Osteocyte (in vitro differentiated cells): ENCODE measurements around the gene HCN2. TPM values are rescaled to one million over a fixed set of nuclear protein-coding genes. Genes with fewer than 3 reads are reported as not detected.

Experiments used
- DNase-seq: peaks from one replicate; pipeline ENCODE4 v3.0.0; 2021; ENCODE audit warnings: mixed read lengths; ENCODE audit not compliant: unreplicated experiment; ENCODE audit errors: extremely low spot score
- H3K27ac Mint-ChIP-seq: one replicate; pipeline ENCODE4 v1.8.0; 2021; ENCODE audit warnings: mild to moderate bottlenecking, mixed read lengths; ENCODE audit not compliant: unreplicated experiment
- H3K27me3 Mint-ChIP-seq: one replicate; pipeline ENCODE4 v1.8.0; 2021; ENCODE audit warnings: mixed read lengths; ENCODE audit not compliant: unreplicated experiment
- H3K36me3 Mint-ChIP-seq: one replicate; pipeline ENCODE4 v1.8.0; 2021; ENCODE audit warnings: mixed read lengths; ENCODE audit not compliant: unreplicated experiment
- H3K4me1 Mint-ChIP-seq: one replicate; pipeline ENCODE4 v1.8.0; 2021; ENCODE audit warnings: mixed read lengths; ENCODE audit not compliant: unreplicated experiment
- H3K4me3 Mint-ChIP-seq: one replicate; pipeline ENCODE4 v1.8.0; 2021; ENCODE audit warnings: mild to moderate bottlenecking, moderate library complexity, mixed read lengths; ENCODE audit not compliant: unreplicated experiment
- H3K9me3 Mint-ChIP-seq: one replicate; pipeline ENCODE4 v1.8.0; 2021; ENCODE audit warnings: mixed read lengths; ENCODE audit not compliant: unreplicated experiment
- total RNA-seq: library from RNA; stranded (reverse); gene quantifications from 2 replicates; pipeline ENCODE4 v1.2.1, GENCODE V29; 2021
- TF ChIP-seq, protein P1 (sequence below): fragments of 200-600 bp; sonication (generic); IDR thresholded peaks from 2 replicates; pipeline ENCODE4 v1.5.0; 2021; ENCODE audit warnings: antibody characterized with exemption, mild to moderate bottlenecking, moderate library complexity

HCN2 gene
- total RNA-seq, 1 donor from 2014 or later: 28.3 TPM

DNA sequence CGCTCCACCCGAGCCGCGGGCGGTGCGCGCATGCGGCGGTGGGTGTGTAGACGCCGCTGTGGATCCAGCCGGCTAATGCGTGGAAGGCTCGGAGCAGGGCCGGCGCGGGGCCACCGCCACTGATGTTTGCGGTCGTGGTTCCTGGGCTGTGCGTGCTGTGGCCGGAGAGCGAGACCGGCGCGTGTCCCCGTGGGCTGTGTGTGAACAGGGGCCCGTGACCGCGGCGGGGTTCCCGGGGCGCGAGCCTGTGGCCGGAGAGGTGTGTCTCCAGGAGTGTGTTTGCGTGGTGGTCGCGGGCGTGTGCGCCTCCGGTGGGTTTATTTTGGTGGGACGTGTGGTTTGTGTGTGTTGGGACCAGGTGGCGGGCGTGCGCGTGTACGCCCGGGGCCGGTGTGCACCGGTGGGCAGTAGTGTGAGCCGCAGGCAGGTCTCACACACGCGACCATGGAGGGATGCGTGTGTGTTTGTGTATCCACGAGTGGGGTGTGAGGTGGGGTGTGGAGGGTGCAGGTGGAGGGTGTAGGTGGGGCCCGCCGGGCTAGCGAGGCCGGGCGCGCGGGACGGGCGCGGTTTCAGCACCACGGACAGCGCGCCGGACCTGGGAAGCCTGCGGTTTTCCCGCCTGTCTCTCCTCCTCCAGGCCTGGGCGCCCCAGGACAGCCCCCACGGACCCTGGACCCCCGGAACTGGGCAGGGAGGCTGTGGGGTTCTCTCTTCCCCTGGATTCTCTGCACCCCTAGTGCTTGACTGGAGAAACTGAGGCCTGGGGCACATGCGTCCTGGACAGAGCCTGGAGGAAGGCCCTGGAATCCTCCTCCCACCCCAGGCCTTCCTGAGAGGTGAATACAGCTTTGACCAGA, 1.6 kb downstream of the HCN2 start:
- no peak overlapping the region for H3K27ac Mint-ChIP-seq
- peaks cover 24% of the 10 kb centered on the region for H3K4me1 Mint-ChIP-seq
- H3K36me3 Mint-ChIP-seq: no peaks in the 10 kb centered on the region
- peaks cover 4% of the 10 kb centered on the region for H3K27me3 Mint-ChIP-seq
- H3K4me3 Mint-ChIP-seq: peak overlapping the region; percentile 76
- no peak for DNase-seq
- TF ChIP-seq, protein P1, sequence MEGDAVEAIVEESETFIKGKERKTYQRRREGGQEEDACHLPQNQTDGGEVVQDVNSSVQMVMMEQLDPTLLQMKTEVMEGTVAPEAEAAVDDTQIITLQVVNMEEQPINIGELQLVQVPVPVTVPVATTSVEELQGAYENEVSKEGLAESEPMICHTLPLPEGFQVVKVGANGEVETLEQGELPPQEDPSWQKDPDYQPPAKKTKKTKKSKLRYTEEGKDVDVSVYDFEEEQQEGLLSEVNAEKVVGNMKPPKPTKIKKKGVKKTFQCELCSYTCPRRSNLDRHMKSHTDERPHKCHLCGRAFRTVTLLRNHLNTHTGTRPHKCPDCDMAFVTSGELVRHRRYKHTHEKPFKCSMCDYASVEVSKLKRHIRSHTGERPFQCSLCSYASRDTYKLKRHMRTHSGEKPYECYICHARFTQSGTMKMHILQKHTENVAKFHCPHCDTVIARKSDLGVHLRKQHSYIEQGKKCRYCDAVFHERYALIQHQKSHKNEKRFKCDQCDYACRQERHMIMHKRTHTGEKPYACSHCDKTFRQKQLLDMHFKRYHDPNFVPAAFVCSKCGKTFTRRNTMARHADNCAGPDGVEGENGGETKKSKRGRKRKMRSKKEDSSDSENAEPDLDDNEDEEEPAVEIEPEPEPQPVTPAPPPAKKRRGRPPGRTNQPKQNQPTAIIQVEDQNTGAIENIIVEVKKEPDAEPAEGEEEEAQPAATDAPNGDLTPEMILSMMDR: no peak
- no peaks in the 10 kb centered on the region for H3K9me3 Mint-ChIP-seq

DNA sequence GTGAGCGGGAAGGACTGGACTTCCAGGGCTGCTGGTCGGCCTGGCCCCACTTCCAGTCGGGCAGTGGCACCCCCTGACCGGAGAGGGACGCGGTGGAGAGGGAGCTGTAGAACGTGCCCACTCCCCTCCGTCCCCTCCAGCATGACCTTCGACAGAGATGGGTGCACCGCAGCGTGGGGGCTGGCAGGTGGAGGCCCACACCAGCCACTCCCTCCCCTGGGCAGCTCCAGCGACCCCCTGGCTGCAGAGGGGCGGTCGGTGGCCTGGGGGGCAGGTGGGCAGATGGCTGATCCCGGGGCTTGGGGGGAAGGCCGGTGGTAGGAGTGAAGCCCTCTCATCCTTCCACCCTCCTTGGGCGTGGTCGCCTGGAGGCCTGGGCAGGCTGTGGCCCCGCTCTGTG, 2.4 kb downstream of the HCN2 start:
- no peaks in the 10 kb centered on the region for H3K9me3 Mint-ChIP-seq
- TF ChIP-seq, protein P1: no peak
- no peak overlapping the region for H3K4me3 Mint-ChIP-seq
- H3K27me3 Mint-ChIP-seq: peaks cover 4% of the 10 kb centered on the region
- no peak overlapping the region for H3K27ac Mint-ChIP-seq
- H3K4me1 Mint-ChIP-seq: peaks cover 20% of the 10 kb centered on the region
- no peak for DNase-seq
- no peaks in the 10 kb centered on the region for H3K36me3 Mint-ChIP-seq

DNA sequence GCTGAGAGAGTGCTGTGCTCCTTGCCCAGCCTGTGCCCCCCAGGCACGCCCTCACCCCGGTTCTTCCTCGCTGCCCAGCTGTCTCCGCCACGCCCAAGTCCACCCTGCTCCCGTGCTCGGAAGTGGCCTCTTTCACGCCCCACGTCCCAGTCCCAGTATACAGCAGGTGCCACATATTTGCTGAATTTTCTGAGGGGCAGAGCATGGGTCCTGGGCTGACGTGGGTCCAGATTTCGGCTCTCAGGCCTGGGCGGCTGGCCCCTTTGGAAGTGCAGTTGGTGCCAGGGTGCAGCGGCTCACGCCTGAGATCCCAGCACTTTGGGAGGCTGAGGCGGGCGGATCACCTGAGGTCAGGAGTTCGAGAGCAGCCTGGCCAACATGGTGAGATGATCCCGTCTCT, 3.4 kb downstream of the HCN2 start:
- Mint-ChIP-seq H3K27ac (no peak overlapping the region), H3K36me3 (no peaks in the 10 kb centered on the region), H3K4me1 (peaks cover 17% of the 10 kb centered on the region), H3K4me3 (no peak overlapping the region), H3K9me3 (no peaks in the 10 kb centered on the region), H3K27me3 (peaks cover 4% of the 10 kb centered on the region)
- DNase-seq: no peak
- TF ChIP-seq, protein P1: no peak

DNA sequence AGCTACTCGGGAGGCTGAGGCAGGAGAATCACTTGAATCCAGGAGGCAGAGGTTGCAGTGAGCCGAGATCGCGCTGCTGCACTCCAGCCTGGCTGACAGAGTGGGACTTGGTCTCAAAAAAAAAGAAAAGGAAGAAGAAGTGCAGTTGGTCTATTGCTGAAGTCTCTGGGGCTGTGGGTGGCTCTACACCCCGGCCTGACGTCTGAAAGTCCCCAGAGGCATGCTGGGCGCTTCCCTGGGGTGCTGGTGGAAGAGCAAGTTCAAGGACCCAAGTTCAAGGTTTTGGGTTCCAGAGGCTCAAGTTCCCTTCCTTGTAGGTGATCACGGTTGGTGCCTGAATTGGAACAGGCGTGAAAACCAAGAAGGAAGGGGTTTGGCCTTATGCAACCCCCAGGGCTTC, 3.8 kb downstream of the HCN2 start:
- H3K27me3 Mint-ChIP-seq: peaks cover 4% of the 10 kb centered on the region

DNA sequence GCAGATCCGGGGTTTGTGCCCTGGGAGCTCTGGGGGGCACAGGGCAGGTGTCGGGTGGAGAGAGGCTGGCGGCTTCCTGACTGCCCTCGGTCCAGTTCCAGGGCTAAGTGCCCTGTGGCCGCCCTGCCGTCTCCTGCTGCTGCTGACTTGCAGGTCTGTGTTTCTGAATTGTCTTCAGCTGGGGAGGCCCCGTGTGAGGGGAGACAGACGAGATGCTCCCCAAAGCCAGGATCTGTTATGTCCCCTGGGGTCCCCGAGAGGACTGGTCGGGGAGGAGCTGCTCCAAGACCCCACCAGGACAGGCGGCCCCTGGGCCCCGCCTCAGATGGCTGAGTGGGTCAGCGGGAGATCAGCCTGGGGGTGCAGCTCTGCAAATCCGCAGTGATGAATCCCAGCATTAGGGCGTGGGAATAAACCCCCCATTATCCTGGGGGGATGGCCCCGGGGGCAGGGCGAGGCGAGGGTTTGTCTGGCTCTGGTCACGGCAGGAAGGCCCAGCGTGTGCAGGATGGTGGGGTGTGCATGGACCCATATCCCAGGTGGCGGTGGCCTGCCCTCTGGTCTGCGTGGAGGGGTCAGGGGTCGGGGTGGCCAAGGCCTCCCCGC, 4.7 kb downstream of the HCN2 start:
- Mint-ChIP-seq H3K4me3 (no peak overlapping the region), H3K36me3 (no peaks in the 10 kb centered on the region), H3K27me3 (peaks cover 4% of the 10 kb centered on the region), H3K4me1 (peaks cover 6% of the 10 kb centered on the region), H3K27ac (no peak overlapping the region), H3K9me3 (no peaks in the 10 kb centered on the region)
- DNase-seq: no peak
- TF ChIP-seq, protein P1: no peak

More for the DNA sequence above, 3.8 kb downstream of the HCN2 start:
- Mint-ChIP-seq H3K27ac (no peak overlapping the region), H3K36me3 (no peaks in the 10 kb centered on the region), H3K9me3 (no peaks in the 10 kb centered on the region), H3K4me3 (peak overlapping the region; percentile 14), H3K4me1 (peaks cover 12% of the 10 kb centered on the region)
- TF ChIP-seq, protein P1: no peak
- DNase-seq: no peak
